GM18951 (cell line): Measurements from ENCODE around the gene TXNRD2.

Experiments used
- POLR2A ChIP-seq: IDR thresholded peaks from 4 replicates; pipeline ENCODE4 v1.6.1; 2011; ENCODE audit warnings: mild to moderate bottlenecking; ENCODE audit not compliant: insufficient read length, insufficient read depth; ENCODE audit errors: extremely low read depth
- in situ Hi-C: fragments of 300-500 bp; cut with MboI; formaldehyde crosslinking; loops from one replicate; pipeline ENCODE4 v1.12.0; 2022; ENCODE audit warnings: low sequenced_read_pairs, mixed read lengths, inconsistent platforms; ENCODE audit not compliant: unreplicated experiment

The TXNRD2 gene

GRCh38 chr22:19958083-19959042 is 16.7 kb upstream of the TXNRD2 start:
- in situ Hi-C loops = no loop called here
- no peak for TF ChIP-seq POLR2A

- in situ Hi-C loops = no loop called here
- TF ChIP-seq POLR2A = no peak
Measured at GRCh38 chr22:19957445-19957844, 15.8 kb upstream of the TXNRD2 start.

- in situ Hi-C loops = no loop called here
- TF ChIP-seq POLR2A = no peak
Measured at GRCh38 chr22:19955241-19956128, 13.9 kb upstream of the TXNRD2 start.

GRCh38 chr22:19951346-19951745 is 9.7 kb upstream of the TXNRD2 start:
- TF ChIP-seq POLR2A = no peak
- in situ Hi-C loops = no loop called here

- TF ChIP-seq POLR2A = no peak
- in situ Hi-C loops = no loop called here
Measured at GRCh38 chr22:19948057-19948760, 6.6 kb upstream of the TXNRD2 start.

GRCh38 chr22:19943082-19944026 is 1.7 kb upstream of the TXNRD2 start:
- in situ Hi-C loops = no loop called here

GRCh38 chr22:19942157-19943081 is 801 bp upstream of the TXNRD2 start:
- TF ChIP-seq POLR2A = no peak
- in situ Hi-C loops = no loop called here

More at GRCh38 chr22:19943082-19944026, 1.7 kb upstream of the TXNRD2 start:
- TF ChIP-seq POLR2A = no peak

- TF ChIP-seq POLR2A = no peak
- in situ Hi-C loops = no loop called here
Measured at GRCh38 chr22:19940536-19941364, 868 bp downstream of the TXNRD2 start.

- in situ Hi-C loops = no loop called here
- TF ChIP-seq POLR2A = no peak
Measured at GRCh38 chr22:19937616-19938473, 3.8 kb downstream of the TXNRD2 start.
